Suprapubic skin (tissue), 3 donors: ENCODE results near the gene RMC1.

Source experiments
- CTCF ChIP-seq, 2 donors: fragments of 200-600 bp in 1 of 2; fragments of 450-650 bp in 1 of 2; sonication (generic) in 1 of 2; IDR thresholded peaks; one replicate each; pipeline ENCODE4 v1.5.1; 2016 to 2019; ENCODE audit warnings: antibody characterized with exemption in 2 of 2, mild to moderate bottlenecking in 1 of 2, moderate library complexity in 1 of 2
- POLR2A ChIP-seq, 2 donors: fragments of 450-650 bp; IDR thresholded peaks; one replicate each; pipeline ENCODE4 v1.6.1; 2017; ENCODE audit warnings: antibody characterized with exemption in 2 of 2, mild to moderate bottlenecking in 2 of 2, moderate library complexity in 2 of 2

GRCh38 chr18:23574611-23575308, 71.4 kb downstream of the RMC1 start:
- no peak for TF ChIP-seq CTCF (IDR thresholded peaks at IDR 0.05)
- TF ChIP-seq POLR2A (IDR thresholded peaks at IDR 0.05), result no peak
